Measurements from ENCODE around the gene AUTS2.

DNA sequence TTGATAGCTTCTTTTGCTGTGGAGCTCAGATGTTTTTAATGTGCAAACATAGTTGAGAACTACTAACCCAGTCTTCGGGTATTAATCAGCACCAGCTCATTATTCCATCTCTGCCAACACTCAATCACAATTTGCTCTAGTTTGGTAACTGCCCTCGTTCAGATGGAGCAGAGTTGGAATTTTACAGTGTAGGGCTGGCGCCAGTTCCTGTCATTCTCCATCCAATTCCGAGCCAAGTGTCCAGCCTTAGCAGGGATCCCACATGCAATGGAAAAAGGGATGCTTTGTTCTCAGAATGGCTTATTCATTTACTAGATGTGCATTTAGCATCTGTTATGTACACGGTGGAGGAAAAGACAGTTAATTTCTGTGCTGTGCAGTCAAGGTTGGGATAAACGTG, 1029.2 kb downstream of the AUTS2 start:
- TF ChIP-seq, protein P1, sequence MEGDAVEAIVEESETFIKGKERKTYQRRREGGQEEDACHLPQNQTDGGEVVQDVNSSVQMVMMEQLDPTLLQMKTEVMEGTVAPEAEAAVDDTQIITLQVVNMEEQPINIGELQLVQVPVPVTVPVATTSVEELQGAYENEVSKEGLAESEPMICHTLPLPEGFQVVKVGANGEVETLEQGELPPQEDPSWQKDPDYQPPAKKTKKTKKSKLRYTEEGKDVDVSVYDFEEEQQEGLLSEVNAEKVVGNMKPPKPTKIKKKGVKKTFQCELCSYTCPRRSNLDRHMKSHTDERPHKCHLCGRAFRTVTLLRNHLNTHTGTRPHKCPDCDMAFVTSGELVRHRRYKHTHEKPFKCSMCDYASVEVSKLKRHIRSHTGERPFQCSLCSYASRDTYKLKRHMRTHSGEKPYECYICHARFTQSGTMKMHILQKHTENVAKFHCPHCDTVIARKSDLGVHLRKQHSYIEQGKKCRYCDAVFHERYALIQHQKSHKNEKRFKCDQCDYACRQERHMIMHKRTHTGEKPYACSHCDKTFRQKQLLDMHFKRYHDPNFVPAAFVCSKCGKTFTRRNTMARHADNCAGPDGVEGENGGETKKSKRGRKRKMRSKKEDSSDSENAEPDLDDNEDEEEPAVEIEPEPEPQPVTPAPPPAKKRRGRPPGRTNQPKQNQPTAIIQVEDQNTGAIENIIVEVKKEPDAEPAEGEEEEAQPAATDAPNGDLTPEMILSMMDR (conservative IDR thresholded peaks at IDR 0.05; ENCODE audit: low read depth, low read length) = no peak
- TF ChIP-seq EZH2 (IDR thresholded peaks at IDR 0.05; ENCODE audit: borderline replicate concordance, low read depth, low read length, poor library complexity, severe bottlenecking) = no peak

Data from A673 (cell line).